Activated CD4-positive, alpha-beta T cell treated with anti-CD3 and anti-CD28 coated beads for 1 hour (primary cell): ENCODE results near the gene C1orf141.
"Not testable (repeated sequence)": the region's sequence is repeated elsewhere in the genome, so short reads cannot be mapped to it uniquely, and the experiment has no call there.

ENCODE experiments used
- DNase-seq: peaks from one replicate; pipeline ENCODE4 v3.0.0-alpha.2; 2020

The C1orf141 gene

DNA sequence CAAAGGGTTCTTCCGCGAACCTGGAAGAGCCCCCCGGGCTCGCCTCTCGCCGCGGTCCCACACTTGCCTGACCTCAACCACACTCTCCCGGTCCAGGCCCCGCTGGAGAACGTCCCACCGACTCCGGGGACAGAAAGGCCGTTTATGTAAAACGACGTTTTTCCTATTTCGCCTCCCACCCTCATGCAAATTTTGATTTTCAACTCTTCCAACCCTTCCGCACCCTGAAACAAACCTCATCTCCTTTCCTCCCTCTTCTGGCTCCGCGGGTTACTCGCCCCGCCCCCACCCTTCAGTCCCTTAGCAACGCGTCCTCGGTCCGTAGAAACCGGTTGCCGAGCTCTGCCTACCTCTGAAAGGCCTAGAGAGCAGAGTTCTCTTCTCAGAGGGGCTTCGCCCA is at the start of gene C1orf141:
Gene C1orf141, minus strand, starts transcription at position 276 of the 400 bp plus-strand sequence. CDS start 7,730 bp downstream, outside the sequence.
- no peak for DNase-seq

DNA sequence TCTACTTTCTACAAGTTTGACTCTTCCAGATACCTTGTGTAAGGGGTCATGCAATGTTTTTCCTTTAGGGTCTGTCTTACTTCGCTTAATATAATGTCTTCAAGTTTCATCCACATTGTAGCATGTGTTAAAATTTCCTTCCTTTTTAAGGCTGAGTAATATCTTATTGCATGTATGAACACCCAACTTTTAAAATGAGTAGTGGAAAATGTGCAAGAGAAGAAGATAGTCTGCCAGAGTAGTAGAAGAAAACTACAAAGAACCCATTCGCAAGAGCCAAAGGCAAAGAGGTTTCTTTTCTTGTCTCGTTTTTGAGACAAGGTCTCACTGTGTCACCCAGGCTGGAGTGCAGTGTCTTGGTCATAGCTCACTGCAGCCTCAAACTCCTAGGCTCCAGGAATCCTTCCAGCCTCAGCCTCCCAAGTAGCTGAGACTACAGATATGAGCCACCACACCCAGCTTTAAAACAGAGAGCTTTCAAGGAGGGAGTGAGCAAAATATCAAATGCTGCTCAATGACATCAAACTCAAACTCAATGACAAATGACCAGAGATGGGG is 40.8 kb upstream of the C1orf141 start:
- no peak for DNase-seq

DNA sequence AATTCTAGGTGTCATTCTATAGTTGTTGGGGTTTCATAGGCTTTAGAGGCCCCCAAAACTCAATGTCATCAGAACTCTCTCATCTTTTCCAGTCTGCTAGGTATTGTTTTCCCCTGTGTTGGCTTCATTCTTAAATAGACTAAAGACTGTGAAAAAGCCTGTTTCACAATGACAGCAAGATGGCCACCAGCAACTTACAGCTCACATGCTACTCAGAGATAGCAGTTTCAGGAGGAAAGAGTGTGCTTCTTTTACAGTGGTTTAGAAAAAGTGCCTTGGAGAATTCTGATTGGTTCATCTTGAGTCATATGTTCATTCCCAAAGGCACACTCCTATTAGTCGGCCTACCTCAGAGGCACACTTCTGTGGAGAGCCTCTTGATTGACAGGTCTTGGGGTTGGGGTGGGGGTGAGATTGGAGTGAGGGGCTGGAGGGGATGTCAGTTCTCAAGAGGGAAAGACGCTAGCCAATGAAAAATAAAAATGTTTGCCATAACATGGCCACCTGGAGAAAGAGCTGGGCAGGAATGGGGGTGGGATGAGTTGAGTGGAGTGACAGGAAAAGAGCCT is 40.0 kb upstream of the C1orf141 start:
- DNase-seq: no peak

DNA sequence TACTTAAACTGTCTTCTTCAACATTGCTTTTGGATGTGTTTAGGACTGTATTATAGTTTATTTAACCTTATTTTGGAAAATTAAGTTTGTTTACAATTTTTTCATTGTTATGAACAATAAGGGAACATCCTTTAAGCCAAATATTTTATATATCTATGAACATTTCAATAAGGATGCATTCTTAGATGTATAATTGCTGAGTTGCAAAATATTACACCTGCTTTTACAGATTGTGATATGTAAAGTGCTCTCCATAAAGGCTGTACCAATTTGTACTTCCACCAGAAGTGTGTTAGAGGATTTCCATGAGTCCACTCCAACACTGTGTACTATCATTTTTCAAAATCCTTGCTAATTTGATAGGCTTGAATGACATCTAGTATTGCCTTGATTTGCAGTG is 39.2 kb upstream of the C1orf141 start:
- DNase-seq: no peak

DNA sequence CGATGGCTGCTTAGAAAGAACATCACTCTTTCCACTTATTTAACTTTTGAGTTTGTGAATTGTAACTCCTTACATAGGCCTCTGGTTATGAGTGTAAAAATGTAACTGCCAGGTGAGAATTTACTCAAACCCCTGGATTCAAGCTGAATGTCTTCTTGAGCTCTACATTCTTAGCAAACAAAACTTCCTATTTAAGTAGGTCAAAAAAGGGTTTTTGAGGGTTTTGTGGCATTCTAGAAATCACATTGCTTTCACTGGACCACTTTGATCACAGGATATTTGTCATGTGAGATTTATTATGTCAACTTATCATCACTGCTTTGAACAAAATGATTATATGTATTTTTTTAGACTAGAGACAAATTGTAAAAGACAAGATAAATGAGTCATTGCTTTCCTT is 37.2 kb upstream of the C1orf141 start:
- no peak for DNase-seq

DNA sequence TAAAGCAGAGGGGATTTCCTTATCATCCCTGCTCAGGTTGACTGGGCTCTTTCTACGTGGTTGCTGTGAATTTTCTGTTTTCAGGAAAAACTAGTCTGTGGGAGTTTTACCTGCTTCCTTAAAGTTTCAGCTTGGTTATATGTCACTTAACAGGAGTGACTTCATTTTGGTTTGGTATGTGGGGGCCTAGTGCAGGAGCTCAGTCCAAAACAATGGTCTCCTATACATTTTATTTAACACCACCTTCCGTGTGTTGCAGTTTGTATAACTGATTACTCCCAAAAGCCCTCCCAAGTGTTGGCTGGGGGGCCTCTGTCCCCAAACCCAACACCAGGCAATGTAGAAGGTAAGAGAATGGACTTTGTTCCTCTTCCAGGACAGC is 36.8 kb upstream of the C1orf141 start:
- no peak for DNase-seq

DNA sequence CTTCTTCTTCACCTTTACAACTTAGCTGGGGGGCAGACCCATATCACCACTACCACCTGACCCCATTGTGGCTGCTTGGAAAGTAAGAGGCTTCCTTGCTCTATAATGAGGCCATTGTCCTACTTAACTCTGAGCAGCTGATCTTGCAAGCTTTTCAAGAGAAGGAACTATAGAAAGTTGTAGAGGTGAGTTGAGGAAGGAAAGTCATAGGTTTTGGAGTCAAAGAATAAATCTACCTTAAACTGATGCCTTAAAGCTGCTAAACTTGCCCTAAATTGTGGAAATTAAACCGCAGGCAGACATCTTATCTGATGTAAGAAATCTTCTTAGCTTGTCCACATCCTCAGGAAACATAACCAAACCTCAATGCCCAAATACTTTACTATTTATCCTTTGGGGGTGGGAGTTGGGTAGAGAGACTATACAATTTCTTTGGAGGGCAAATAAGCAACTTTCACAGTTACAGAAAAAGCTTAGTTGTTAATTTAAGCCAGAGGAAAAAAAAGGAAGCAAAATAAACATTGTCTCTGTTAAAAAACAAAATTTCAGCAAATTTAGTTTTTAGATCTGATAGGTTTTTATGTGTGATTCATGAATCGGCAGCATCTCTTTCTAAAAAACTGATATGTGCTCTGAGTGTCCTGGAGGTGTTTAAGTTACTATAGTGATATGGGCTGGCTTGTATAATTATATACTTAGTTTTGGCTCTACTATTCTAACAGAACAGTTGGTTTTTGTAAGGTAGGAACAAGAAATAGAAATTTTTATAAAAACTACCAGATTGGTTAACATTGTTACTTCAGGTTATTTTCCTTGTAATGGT is 36.2 kb upstream of the C1orf141 start:
- no peak for DNase-seq

DNA sequence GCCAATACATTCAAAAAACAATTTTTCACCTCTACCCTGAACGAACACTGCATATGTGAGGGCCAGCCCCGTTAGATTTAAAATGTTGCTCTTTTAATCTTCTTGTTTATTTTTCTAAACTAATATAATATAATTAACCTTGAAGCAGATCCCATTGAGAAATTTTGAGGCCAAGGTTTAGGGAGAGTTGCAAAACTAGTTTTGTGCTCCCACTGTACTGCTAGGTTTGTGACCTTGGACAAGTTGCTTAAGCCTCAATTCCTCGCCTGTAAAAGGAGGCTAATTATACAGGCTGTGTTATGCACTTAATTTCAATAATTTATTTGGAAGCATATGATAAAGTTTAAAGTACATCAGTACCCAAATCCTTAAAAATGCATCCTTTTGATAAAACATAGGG is 35.2 kb upstream of the C1orf141 start:
- DNase-seq: no peak

DNA sequence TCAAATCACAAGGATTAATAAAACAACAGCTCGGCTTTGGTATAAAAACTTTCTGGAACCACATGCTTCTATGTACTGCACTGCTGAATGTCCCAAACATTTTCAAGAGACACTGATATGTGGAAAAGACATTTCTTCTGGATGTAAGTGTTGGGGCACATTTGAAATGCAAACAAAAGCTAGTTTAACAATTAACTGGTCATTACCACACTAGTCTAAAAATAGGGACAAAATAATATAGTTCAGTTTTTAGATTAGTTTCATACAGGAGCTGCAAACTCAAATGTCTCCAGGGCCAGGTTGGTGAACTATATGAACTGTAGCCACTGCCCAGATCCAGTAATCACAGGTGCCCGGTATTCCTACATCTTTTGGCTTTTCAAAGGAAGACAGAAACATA is 34.7 kb upstream of the C1orf141 start:
- no peak for DNase-seq

DNA sequence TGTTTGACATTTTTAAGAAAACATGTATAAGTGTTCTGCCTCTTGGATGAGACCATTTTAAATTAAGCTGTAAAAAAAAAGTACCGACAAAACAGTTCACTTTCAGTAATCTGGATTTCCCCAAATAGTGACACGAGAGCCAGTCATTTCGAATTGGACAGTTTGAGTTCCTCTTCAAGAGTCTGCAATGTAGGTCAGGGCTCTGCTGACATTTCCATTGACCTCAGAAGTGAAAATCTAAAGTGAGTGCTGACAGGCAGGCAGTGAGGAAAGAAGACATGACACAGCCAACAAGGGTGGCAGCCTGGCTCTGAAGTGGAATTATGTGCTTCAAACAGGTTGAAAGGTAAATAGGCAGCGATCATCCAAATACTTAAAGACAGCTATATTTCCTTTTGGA is 31.4 kb upstream of the C1orf141 start, which contains the start of gene IL23R:
Gene IL23R, plus strand, starts transcription at position 259 of the 400 bp plus-strand sequence. CDS start 1,667 bp downstream, outside the sequence.
- DNase-seq: no peak

DNA sequence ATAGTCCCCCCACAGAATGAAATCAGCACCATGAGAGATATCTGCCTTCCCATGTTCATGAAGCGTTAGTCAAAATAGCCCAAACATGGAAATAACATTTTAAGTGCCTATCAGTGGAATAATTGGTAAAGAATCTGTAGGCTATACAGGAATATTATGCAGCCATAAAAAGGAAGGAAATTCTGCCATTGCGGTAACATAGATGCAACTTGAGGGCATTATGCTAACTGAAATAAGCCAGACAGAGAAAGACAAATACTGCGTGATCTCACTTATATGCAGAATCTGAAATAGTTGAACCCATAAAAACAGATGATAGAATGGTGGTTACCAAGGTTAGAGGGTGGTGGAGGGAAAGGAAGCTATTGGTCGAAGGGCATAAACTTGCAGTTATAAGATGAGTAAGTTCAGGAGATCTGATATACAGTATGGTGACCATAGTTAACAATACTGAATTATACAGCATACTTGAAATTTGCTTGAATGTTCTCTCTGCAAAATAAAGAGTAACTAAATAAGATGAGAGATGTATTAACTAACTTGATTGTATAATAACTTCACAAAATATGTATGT is 30.8 kb upstream of the C1orf141 start:
- no peak for DNase-seq

DNA sequence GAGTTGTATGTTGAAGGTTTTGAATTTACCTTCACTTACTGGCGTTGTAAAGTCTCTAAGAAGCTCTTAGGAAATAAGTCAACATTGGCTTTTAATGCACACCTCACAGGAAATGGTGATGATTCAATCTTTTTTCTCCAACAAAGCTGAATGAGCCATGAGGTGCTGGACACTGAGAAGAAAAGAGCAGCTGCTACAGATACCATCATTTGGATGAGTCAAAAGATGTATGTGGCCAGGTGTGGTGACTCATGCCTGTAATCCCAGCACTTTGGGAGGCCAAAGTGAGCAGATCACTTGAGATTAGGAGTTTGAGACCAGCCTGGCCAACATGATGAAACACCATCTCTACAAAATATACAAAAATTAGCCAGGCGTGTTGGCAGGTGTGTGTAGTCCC is 28.2 kb upstream of the C1orf141 start:
- DNase-seq: no peak

DNA sequence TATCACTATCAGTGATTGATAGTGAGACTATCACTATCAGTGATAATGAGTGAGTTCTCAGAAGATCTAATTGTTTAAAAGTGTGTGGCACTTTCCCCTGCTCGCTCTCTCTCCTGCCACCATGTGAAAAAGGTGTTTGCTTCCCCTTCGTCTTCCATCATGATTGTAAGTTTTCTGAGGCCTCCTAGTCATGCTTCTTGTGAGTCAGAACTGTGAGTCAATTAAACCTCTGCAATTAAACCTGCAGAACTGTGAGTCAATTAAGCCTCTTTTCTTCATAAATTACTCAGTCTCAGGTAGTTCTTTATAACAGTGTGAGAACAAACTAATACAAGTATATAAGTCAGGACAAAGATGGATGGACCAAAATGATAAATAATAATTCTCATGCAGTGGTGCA is 24.5 kb upstream of the C1orf141 start:
- no peak for DNase-seq

DNA sequence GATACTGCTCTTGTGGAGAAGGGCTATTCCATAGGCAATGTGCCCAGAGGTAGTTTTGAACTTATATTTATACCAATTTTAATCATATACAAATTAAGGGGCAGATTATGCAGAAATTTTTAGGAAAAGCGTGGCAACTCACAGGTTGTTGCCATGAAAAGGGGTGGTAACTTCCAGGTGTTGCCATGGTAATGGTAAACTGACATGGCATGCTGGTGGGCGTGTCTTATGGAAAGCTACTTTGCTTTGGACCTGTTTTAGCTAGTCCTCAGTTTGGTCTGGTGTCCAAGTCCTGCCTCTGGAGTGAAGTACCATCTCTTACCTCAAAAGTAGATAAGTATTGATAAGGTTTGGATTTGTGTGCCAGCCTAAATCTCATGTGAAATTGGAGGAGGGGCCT is 23.6 kb upstream of the C1orf141 start:
- no peak for DNase-seq

DNA sequence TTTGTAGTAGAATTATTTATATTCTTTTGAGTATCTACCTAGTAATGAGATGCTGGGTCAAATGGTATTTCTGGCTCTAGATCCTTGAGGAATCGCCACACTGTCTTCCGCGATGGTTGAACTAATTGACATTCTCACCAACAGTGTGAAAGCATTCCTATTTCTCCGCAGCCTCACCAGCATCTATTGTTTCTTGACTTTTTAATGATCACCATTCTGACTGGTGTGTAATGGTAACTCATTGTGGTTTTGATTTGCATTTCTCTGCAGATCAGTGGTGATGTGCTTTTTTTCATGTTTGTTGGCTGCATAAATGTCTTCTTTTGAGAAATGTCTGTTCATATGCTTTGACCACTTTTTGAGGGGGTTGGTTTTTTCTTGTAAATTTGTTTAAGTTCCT is 16.2 kb upstream of the C1orf141 start:
- DNase-seq: no peak

DNA sequence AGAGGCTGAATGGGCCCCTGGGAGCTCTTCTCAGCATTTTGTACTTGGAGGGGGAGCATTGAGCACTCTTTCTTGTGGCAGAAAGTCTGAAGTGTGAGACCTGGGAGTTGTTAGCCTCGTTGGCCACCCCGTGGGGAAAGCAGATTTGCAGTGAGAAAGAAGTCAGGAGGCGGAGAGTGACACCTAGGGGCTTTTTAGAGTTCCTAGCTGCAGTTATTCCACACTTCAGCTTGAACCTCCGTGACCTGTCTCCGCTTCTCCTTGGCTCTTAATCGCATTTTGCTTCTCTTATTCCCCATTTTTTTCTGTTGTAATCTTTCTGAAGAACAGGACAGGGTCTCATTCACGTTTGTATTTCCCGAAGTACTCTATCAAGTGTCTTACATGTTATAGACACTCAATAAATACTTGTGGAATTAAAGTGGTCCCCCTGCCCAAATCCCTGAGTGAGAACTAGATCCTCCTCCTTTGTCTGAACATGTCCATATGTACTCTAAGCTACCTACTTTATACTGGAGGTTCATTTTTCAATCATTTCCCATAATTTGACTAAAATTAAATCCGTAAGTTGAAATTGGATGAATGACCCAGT is 14.5 kb upstream of the C1orf141 start:
- DNase-seq: peak; percentile 43

DNA sequence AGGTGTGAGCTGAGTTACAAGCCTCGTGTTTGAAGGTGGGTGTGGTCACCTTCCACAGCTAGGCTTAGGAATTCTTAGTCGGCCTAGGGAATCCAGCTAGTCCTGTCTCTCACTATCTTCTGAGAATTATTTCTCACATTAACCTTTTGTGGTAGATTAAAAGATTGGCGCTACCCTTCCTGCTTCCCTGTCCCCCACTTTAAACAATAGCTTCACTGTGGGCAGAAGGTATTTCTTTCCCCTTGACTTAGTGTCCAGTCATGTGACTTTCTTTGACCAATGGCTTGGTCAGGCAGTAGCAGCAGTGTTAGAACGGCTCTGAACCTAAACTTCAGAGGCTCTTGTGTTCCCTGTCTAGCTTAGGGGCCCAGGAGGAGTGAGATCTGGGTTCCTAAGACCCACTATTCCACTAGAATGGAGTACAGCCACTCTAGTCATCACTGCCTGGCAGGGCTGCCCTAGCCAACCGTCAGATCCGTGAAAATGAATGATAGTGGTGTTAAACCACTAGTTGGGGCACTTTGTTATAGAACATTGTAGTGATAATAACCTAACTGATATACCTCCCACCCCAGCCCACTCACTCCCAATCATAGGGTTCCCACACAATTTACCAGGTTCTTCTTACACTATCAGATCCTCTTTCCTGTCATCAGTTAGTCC is 13.9 kb upstream of the C1orf141 start:
- DNase-seq: no peak

DNA sequence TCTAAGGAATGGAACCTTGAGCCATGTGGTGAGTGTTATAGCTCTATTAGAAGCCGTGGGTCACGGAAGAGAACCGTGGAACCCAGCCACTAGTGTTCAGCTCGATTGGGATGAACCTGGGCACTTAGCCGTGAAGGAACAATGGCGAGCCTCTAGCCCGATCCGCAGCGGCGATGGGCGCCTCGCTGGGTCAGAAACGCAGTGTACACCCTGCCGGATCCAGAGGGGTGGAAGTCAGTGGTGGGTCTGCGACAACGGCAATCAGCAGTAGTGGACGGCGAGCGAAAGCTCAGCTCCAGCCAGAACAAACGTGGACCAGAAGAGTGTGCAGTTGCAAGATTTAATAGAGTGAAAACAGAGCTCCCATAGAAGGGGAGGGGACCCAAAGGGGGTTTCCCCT is 13.2 kb upstream of the C1orf141 start:
- DNase-seq: not testable (repeated sequence)

DNA sequence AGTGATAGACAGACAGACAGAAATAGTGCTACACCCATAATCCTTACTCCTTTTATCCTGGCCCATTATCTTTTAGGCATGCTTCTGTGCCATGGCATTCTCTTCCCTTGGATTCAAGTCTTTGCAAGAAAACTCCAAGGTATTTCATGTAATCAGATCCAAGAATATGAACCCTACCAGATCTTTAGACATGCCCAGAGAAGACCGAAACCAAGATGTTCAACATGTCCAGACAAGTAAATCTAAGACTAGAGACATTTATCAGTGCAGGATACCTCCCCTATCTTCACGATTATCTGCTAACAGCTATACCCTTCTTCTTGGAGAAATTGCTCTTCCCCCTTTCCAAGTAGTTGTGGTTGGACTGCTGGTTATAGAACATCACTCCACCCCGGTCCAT is 11.8 kb upstream of the C1orf141 start:
- no peak for DNase-seq

DNA sequence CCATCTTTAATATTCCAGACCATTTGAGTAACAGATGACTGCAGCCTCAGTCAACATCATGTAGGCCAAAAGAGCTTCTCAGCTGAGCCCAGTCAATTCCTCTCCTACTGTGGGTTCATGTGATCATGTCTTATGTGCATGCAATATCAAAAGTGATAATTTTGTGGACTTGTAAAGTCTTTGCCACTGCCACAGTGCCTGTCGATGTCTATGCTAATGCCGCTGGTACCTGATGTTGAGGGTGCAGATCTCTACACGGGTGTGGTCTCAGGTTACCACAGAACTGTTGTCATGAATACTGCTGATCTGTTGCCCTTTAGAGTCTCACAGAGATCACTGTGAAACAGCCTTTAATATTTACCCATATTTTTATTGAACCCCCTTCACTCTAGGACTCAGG is 11.3 kb upstream of the C1orf141 start:
- no peak for DNase-seq

DNA sequence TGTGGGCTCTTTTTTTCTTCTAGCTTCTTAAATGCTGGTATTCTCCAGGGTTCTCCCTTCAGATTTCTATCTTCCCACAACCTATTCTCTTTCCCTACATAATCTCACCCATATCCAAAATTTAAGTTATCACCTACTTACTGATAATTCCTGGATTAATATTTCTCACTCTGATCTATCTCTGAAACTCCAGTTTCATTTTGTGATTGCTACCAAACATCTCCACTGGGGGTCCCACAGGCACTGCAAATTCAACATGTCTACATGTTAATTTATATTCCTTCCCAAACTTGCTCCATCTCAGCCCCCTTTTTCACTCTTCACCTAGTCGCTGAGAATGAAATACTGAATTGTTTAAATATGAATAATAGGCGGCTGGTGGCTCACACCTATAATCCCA is 9.9 kb upstream of the C1orf141 start:
- DNase-seq: no peak

DNA sequence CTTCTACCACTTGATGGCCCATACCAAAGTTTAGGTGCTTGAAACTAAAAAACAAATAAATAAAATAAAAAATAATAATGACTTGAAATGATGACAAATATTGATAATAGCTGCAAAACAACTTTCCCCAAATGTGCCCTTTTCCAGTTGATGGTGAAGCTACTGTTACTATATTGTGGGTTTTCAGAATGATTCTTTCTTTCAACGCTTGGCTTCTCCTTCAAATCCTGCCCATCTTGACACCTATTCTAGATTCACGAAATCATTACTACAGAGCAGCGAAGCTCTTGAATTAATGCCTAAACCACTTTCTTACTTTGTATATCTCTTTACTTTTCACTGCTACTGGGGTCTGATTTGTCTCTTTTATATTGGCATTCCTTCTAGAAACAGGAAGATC is 9.2 kb upstream of the C1orf141 start:
- no peak for DNase-seq

DNA sequence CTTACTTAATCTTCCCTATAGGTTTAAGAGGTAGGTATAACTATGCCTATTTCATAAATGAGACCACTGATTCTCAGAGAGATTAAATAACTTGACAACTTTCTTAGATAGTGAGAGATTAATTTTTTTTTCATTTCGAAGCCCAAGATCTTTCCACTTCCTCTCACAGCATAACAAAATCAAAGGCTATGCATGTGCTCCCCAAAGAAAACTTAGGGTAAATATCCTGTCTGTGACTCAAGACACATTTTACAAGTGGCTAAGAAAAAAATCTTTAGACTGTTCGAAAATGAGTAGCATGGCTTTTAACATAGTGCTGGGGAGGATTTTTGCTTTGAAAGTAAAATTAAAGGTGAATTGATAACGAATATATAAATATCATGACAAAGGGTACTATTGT is 8.2 kb upstream of the C1orf141 start:
- DNase-seq: no peak
